ENCODE measurements around the gene NOXO1.

The NOXO1 gene, protein sequence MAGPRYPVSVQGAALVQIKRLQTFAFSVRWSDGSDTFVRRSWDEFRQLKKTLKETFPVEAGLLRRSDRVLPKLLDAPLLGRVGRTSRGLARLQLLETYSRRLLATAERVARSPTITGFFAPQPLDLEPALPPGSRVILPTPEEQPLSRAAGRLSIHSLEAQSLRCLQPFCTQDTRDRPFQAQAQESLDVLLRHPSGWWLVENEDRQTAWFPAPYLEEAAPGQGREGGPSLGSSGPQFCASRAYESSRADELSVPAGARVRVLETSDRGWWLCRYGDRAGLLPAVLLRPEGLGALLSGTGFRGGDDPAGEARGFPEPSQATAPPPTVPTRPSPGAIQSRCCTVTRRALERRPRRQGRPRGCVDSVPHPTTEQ

GRCh38 chr16:1981398-1981836 is at the start of gene NOXO1:
TSS of gene NOXO1 (minus strand) at chr16:1981469. CDS start at chr16:1981179, 290 bp downstream.
- no peak for DNase-seq (ENCODE audit: insufficient read length, low spot score)
- no peak for FAIRE-seq

DNA sequence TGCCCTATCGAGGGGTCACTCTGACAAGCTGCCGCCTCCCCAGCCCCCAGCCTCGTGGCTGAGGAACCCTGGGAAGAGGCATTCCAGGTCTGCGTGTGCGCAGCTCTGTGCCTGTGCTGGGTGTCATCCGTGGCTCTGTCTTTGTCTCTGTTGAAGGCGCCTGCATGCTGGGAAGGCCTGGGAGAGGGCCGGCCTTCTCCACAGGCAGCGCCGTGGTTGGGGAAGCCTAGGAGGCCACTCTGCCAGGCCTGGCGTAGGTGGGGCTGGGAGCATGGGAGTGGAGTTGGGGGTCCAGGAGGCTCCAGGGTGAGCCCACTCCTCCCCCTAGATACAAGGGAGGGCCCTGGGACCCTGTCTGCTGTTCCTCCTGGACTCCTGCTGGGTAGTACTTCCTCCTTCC is 48.8 kb upstream of the NOXO1 start:
- no peak for FAIRE-seq
- no peak for DNase-seq (ENCODE audit: insufficient read length, low spot score)

DNA sequence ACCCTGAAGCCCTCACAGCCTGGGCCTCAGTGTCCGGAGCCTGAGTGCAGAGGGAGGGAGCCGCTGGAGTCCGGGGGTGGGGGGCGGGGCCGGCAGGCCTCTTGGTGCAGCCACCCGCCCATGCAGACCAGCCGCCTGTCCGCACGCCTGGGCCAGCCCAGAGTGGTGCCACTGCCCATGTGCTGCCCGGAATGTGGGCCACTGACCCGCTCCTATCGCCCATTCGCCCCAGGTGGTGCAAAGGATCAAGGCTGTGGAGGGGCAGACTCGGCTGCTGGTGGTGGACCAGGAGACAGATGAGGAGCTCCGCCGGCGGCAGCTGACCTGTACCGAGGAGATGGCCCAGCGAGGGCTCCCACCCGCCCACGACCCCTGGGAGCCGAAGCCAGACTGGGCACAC is 48.1 kb upstream of the NOXO1 start:
- DNase-seq (ENCODE audit: insufficient read length, low spot score) (no peak), FAIRE-seq (no peak)

DNA sequence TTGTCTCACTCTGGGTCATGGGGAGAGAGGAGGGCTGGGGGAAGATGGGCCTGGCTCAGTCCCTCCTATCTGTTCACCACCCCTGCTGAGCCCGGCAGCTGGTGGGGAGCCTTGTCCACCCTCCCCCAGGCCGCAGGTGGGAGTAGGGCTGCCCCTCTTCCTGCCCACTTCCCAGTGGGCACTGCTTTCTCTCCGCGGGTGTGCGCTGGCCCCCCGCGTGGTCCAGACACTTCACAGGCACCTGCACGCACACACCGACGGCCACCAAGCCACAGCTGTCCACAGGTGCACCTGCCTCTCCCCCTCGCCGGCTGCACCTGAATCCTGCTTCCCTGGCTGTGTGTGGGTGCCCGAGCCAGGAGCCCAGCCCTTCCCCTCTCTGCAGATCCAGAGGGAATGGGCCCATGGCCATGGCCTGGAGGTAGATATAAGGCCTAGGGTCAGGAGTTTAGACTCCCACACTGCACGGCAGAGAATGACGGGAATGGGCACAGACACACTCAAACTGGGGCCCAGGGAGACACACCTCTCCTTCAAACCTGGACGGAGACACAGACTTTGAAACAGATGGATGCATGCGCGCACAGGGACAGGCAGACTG is 47.5 kb upstream of the NOXO1 start:
- FAIRE-seq (no peak), DNase-seq (ENCODE audit: insufficient read length, low spot score) (no peak)

- DNase-seq (ENCODE audit: insufficient read length, low spot score): no peak
- no peak for FAIRE-seq
Measured at GRCh38 chr16:2028146-2028545, 46.9 kb upstream of the NOXO1 start.

- FAIRE-seq: peak; percentile 94
Measured at GRCh38 chr16:2027024-2028010, 46.0 kb upstream of the NOXO1 start.

GRCh38 chr16:2026461-2027023 is 45.3 kb upstream of the NOXO1 start, which contains the start of gene NHERF2:
TSS of gene NHERF2 (plus strand) at chr16:2026902. CDS start at chr16:2027006, 104 bp downstream.
- DNase-seq (ENCODE audit: insufficient read length, low spot score): no peak
- FAIRE-seq: no peak

More at GRCh38 chr16:2027024-2028010, 46.0 kb upstream of the NOXO1 start:
- no peak for DNase-seq (ENCODE audit: insufficient read length, low spot score)

DNA sequence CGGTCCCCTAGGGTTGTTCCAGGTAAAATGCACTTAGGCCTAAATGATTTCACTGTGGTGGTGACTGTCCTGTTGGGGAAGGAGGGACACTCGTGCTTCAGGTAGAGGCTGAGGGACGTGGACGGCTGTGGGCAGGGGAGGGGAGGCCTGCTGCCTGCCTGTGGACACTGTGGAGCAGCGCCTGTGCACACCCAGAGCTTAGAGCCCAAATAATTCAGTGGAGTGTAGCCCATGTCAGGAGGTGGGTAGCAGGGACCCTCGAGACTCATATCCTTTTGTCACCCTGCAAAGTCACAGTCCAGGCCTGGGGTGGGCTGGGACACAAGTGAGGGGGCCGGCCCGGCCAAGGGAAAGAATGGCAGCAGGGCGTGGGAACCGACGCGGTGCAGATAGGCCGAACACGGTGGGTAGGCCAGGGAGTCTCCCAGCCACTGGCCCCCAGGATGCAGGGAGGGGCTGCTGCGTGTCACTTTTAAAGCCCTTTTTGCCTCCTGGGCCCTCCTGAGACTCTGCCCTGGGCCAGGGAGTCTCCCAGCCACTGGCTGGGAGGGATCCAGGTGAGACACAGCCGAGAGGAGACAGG is 44.7 kb upstream of the NOXO1 start:
- DNase-seq (ENCODE audit: insufficient read length, low spot score) (no peak), FAIRE-seq (no peak)

- no peak for FAIRE-seq
Measured at GRCh38 chr16:2025251-2025650, 44.0 kb upstream of the NOXO1 start.

DNA sequence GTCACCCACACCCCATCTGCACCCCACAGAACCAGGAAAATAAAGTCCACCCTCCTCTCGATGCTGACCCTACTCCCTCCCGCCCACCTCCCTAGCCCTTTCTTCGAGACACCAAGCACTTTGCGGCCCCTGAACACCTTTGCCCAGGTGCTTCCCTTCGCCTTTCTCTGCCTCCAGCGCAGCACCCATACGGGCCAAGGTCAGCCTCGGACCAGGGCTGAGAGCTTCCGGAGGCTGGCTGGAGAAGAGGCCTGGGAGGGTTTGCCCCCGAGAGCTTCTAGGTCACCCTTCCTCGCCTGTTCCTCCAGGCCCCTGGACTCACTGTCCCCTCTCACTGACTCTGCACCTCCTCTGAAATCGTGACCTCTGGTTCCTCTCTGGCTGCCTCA is 42.8 kb upstream of the NOXO1 start:
- FAIRE-seq (no peak), DNase-seq (ENCODE audit: insufficient read length, low spot score) (no peak)

More at GRCh38 chr16:2025251-2025650, 44.0 kb upstream of the NOXO1 start:
- DNase-seq (ENCODE audit: insufficient read length, low spot score): no peak

GRCh38 chr16:2023092-2024031 is 42.1 kb upstream of the NOXO1 start:
- peak; percentile 92 for DNase-seq (ENCODE audit: insufficient read length, low spot score)
- FAIRE-seq: peak; percentile 95

DNA sequence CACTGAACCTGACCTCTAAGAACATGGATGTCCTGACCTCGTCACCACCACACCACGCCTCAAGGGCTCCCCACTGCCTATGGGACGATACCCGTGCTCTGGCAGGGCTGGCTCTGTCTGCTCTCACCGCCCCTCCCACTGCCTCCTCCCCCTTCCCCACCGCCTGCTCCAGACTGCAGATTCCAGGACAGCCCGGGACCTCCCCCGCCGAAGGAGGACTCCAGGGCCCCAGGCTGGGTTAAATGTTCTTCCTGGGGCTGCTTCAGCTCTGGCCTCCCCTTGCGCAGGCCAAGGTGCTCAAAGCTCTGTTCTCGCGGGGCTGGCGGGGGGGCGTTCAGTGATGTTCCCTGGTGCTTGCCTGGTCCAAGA is 41.4 kb upstream of the NOXO1 start:
- peak; percentile 90 for FAIRE-seq
- no peak for DNase-seq (ENCODE audit: insufficient read length, low spot score)

GRCh38 chr16:2019921-2020831 is 38.9 kb upstream of the NOXO1 start:
- DNase-seq (ENCODE audit: insufficient read length, low spot score): no peak
- no peak for FAIRE-seq

- DNase-seq (ENCODE audit: insufficient read length, low spot score) (no peak), FAIRE-seq (no peak)
Measured at GRCh38 chr16:2019518-2019920, 38.2 kb upstream of the NOXO1 start, which contains the start of gene NPW. TSS of gene NPW (plus strand) at chr16:2019785.

GRCh38 chr16:2016407-2016922 is 35.2 kb upstream of the NOXO1 start:
- DNase-seq (ENCODE audit: insufficient read length, low spot score) (no peak), FAIRE-seq (no peak)

GRCh38 chr16:2015947-2016208 is 34.6 kb upstream of the NOXO1 start:
- DNase-seq (ENCODE audit: insufficient read length, low spot score): no peak
- FAIRE-seq: no peak

DNA sequence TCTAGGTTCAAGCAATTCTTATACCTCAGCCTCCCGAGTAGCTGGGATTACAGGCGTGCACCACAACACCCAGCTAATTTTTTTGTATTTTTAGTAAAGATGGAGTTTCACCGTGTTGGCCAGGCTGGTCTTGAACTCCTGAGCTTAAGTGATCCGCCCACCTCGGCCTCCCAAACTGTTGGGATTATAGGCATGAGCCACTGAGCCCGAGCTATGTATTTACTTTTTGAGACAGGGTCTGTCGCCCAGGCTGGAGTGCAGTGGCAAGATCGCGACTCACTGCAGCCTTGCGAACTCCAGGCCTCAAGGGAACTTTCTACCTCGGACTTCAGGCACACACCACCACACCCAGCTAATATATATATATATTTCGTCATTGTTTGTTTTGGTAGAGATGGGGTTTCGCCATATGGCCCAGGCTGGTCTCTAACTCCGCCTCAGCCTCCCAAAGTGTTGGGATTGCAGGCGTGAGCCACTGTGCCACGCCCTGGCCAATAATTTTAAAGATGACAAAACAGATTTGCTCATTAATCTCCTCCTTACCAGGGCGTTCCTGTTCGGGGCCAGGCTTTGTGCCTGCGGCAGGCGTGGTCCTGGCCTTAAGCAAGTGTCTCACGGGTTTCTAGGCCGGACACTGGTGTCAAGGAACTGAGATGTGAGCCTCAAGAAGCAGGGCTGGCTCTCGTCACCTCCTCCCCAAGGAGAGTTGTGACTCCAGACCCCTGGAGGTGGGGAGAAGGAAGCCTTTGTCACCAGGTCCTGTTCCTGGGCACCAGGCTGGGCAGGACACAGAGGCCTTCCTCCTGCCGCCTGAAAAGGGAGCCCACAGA is 34.1 kb upstream of the NOXO1 start:
- DNase-seq (ENCODE audit: insufficient read length, low spot score) (no peak), FAIRE-seq (no peak)
